Measurements from ENCODE around the gene WEE1. TPM values are rescaled to one million over a fixed set of nuclear protein-coding genes. Genes with fewer than 3 reads are reported as not detected.
A peak's percentile ranks its signal among the peaks of the same experiment; 100 is the strongest.

The WEE1 gene
- total RNA-seq, 1 experiment from 2014 or later = 34.5 TPM

- BruUV-seq (replicated peaks) = no TSS peak
- intact Hi-C loops (cut with micrococcal nuclease) = no loop called here
- Mint-ChIP-seq H3K27ac (ENCODE audit: low read depth, unreplicated experiment) (no peak overlapping the region), H3K9me3 (ENCODE audit: unreplicated experiment) (peaks cover 8% of the 10 kb centered on the region), H3K36me3 (ENCODE audit: insufficient read depth, unreplicated experiment) (peaks cover 6% of the 10 kb centered on the region), H3K27me3 (ENCODE audit: insufficient read depth, unreplicated experiment) (no peaks in the 10 kb centered on the region), H3K4me1 (ENCODE audit: insufficient read depth, unreplicated experiment) (no peaks in the 10 kb centered on the region), H3K4me3 (ENCODE audit: unreplicated experiment) (no peak overlapping the region)
- CTCF ChIA-PET = interaction anchor here (0.6 to 1.1 kb wide), 4 partner anchors 10 to 44 kb away, joined by 3 read pairs; no protein-coding TSS in a partner anchor
- no peak for TF ChIP-seq CTCF (IDR thresholded peaks at IDR 0.05; ENCODE audit: unreplicated experiment)
- DNase-seq (ENCODE audit: unreplicated experiment) = no peak
- POLR2A ChIA-PET = interaction anchor here (0.5 kb wide), 1 partner anchor 159 kb away, joined by 3 read pairs; no protein-coding TSS in a partner anchor
Measured at GRCh38 chr11:9550191-9550628, 23.3 kb upstream of the WEE1 start.

GRCh38 chr11:9561279-9561982 lies 12.0 kb upstream of the WEE1 start:
- intact Hi-C loops (cut with micrococcal nuclease) = no loop called here
- ChIA-PET POLR2A (interaction anchor here (2.9 to 10.7 kb wide), 2 partner anchors 15 to 101 kb away, joined by 12 to 214 read pairs; partner anchors contain the start of genes WEE1 and ZNF143), CTCF (interaction anchor here (0.6 to 1.2 kb wide), 4 partner anchors 26 to 882 kb away, joined by 3 to 5 read pairs (median 4); no protein-coding TSS in a partner anchor)
- DNase-seq (ENCODE audit: unreplicated experiment) = no peak
- Mint-ChIP-seq H3K36me3 (ENCODE audit: insufficient read depth, unreplicated experiment) (peaks cover 4% of the 10 kb centered on the region), H3K27me3 (ENCODE audit: insufficient read depth, unreplicated experiment) (no peaks in the 10 kb centered on the region), H3K4me3 (ENCODE audit: unreplicated experiment) (no peak overlapping the region), H3K4me1 (ENCODE audit: insufficient read depth, unreplicated experiment) (peaks cover 18% of the 10 kb centered on the region), H3K27ac (ENCODE audit: low read depth, unreplicated experiment) (no peak overlapping the region), H3K9me3 (ENCODE audit: unreplicated experiment) (peaks cover 22% of the 10 kb centered on the region)
- no peak for TF ChIP-seq CTCF (IDR thresholded peaks at IDR 0.05; ENCODE audit: unreplicated experiment)
- BruUV-seq (replicated peaks) = no TSS peak

- Mint-ChIP-seq H3K9me3 (ENCODE audit: unreplicated experiment) (peaks cover 22% of the 10 kb centered on the region), H3K27me3 (ENCODE audit: insufficient read depth, unreplicated experiment) (no peaks in the 10 kb centered on the region), H3K36me3 (ENCODE audit: insufficient read depth, unreplicated experiment) (peaks cover 4% of the 10 kb centered on the region), H3K4me1 (ENCODE audit: insufficient read depth, unreplicated experiment) (peaks cover 20% of the 10 kb centered on the region), H3K4me3 (ENCODE audit: unreplicated experiment) (no peak overlapping the region), H3K27ac (ENCODE audit: low read depth, unreplicated experiment) (peak overlapping the region; percentile 70)
- no peak for DNase-seq (ENCODE audit: unreplicated experiment)
- intact Hi-C loops (cut with micrococcal nuclease) = no loop called here
- no peak for TF ChIP-seq CTCF (IDR thresholded peaks at IDR 0.05; ENCODE audit: unreplicated experiment)
- BruUV-seq (replicated peaks) = no TSS peak
- POLR2A ChIA-PET = interaction anchor here (2.9 to 10.7 kb wide), 2 partner anchors 14 to 102 kb away, joined by 12 to 214 read pairs; partner anchors contain the start of genes WEE1 and ZNF143
- CTCF ChIA-PET = interaction anchor here (0.5 to 1.2 kb wide), 3 partner anchors 27 to 187 kb away, joined by 3 to 5 read pairs (median 4); partner anchors contain the start of gene ZNF143
Measured at GRCh38 chr11:9562716-9563115, 10.8 kb upstream of the WEE1 start.

GRCh38 chr11:9563196-9563730 lies 10.2 kb upstream of the WEE1 start:
- POLR2A ChIA-PET = interaction anchor here (2.9 to 10.7 kb wide), 2 partner anchors 13 to 103 kb away, joined by 12 to 214 read pairs; partner anchors contain the start of genes WEE1 and ZNF143
- no peak for DNase-seq (ENCODE audit: unreplicated experiment)
- Mint-ChIP-seq H3K9me3 (ENCODE audit: unreplicated experiment) (peaks cover 22% of the 10 kb centered on the region), H3K27me3 (ENCODE audit: insufficient read depth, unreplicated experiment) (no peaks in the 10 kb centered on the region), H3K36me3 (ENCODE audit: insufficient read depth, unreplicated experiment) (peaks cover 4% of the 10 kb centered on the region), H3K4me1 (ENCODE audit: insufficient read depth, unreplicated experiment) (peaks cover 24% of the 10 kb centered on the region), H3K27ac (ENCODE audit: low read depth, unreplicated experiment) (peak overlapping the region; percentile 61), H3K4me3 (ENCODE audit: unreplicated experiment) (no peak overlapping the region)
- BruUV-seq (replicated peaks) = no TSS peak
- no peak for TF ChIP-seq CTCF (IDR thresholded peaks at IDR 0.05; ENCODE audit: unreplicated experiment)
- intact Hi-C loops (cut with micrococcal nuclease) = no loop called here
- CTCF ChIA-PET = interaction anchor here (0.7 to 0.8 kb wide), 2 partner anchors 14 to 697 kb away, joined by 3 read pairs; no protein-coding TSS in a partner anchor
